Measurements from ENCODE around the gene APOL1. TPM values are rescaled to one million over a fixed set of nuclear protein-coding genes. Genes with fewer than 3 reads are reported as not detected.

Gene APOL1
- total RNA-seq, 4 donors from 2014 or later = 6.7 to 16.8 (median 11.0) TPM

- 84 to 90% methylated on average over 4 to 9 of the region's 9 CpGs for WGBS, 2 donors
- TF ChIP-seq, protein P1, sequence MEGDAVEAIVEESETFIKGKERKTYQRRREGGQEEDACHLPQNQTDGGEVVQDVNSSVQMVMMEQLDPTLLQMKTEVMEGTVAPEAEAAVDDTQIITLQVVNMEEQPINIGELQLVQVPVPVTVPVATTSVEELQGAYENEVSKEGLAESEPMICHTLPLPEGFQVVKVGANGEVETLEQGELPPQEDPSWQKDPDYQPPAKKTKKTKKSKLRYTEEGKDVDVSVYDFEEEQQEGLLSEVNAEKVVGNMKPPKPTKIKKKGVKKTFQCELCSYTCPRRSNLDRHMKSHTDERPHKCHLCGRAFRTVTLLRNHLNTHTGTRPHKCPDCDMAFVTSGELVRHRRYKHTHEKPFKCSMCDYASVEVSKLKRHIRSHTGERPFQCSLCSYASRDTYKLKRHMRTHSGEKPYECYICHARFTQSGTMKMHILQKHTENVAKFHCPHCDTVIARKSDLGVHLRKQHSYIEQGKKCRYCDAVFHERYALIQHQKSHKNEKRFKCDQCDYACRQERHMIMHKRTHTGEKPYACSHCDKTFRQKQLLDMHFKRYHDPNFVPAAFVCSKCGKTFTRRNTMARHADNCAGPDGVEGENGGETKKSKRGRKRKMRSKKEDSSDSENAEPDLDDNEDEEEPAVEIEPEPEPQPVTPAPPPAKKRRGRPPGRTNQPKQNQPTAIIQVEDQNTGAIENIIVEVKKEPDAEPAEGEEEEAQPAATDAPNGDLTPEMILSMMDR (IDR thresholded peaks at IDR 0.05) = no peak
- TF ChIP-seq POLR2A (IDR thresholded peaks at IDR 0.05) = no peak
- H3K4me3 ChIP-seq (replicated peaks in 1 of 3) = no peak overlapping the region
- no peak overlapping the region for H3K27ac ChIP-seq
- peaks cover 92 to 97% of the 10 kb centered on the region in 2 donors for H3K36me3 ChIP-seq
- H3K4me1 ChIP-seq = no peaks in the 10 kb centered on the region
- DNase-seq = no peak
- H3K9me3 ChIP-seq = no peaks in the 10 kb centered on the region
- no peaks in the 10 kb centered on the region for H3K27me3 ChIP-seq
- intact Hi-C loops (cut with DNase I) = no loop called here
Observed at GRCh38 chr22:36303115-36303467, 50.2 kb downstream of the APOL1 start.

GRCh38 chr22:36303874-36304273 is 50.9 kb downstream of the APOL1 start:
- TF ChIP-seq, protein P1 (IDR thresholded peaks at IDR 0.05) = no peak
- Histone ChIP-seq H3K36me3 (peaks cover 91 to 96% of the 10 kb centered on the region in 2 donors), H3K4me3 (replicated peaks in 1 of 3) (no peak overlapping the region), H3K27ac (no peak overlapping the region), H3K9me3 (no peaks in the 10 kb centered on the region), H3K4me1 (no peaks in the 10 kb centered on the region), H3K27me3 (no peaks in the 10 kb centered on the region)
- no peak for DNase-seq
- intact Hi-C loops (cut with DNase I) = no loop called here
- 80 to 89% methylated on average over 11 to 12 of the region's 13 CpGs for WGBS, 2 donors

- no peaks in the 10 kb centered on the region for H3K4me1 ChIP-seq
Observed at GRCh38 chr22:36304429-36304828, 51.5 kb downstream of the APOL1 start.

GRCh38 chr22:36305813-36306212 is 52.9 kb downstream of the APOL1 start:
- no peaks in the 10 kb centered on the region for H3K9me3 ChIP-seq
- TF ChIP-seq POLR2A (IDR thresholded peaks at IDR 0.05) = no peak
- no peaks in the 10 kb centered on the region for H3K27me3 ChIP-seq
- 93 to 94% methylated on average over 16 to 19 of the region's 19 CpGs for WGBS, 2 donors
- intact Hi-C loops (cut with DNase I) = no loop called here
- H3K4me3 ChIP-seq (replicated peaks in 1 of 3) = no peak overlapping the region
- no peak for DNase-seq
- H3K27ac ChIP-seq = no peak overlapping the region
- H3K4me1 ChIP-seq = no peaks in the 10 kb centered on the region
- H3K36me3 ChIP-seq = peaks cover 87 to 96% of the 10 kb centered on the region in 2 donors

More at GRCh38 chr22:36304429-36304828, 51.5 kb downstream of the APOL1 start:
- intact Hi-C loops (cut with DNase I) = no loop called here
- Histone ChIP-seq H3K36me3 (peaks cover 91 to 96% of the 10 kb centered on the region in 2 donors), H3K9me3 (no peaks in the 10 kb centered on the region), H3K27ac (no peak overlapping the region), H3K27me3 (no peaks in the 10 kb centered on the region), H3K4me3 (replicated peaks in 1 of 3) (no peak overlapping the region)
- TF ChIP-seq POLR2A (IDR thresholded peaks at IDR 0.05) = no peak
- TF ChIP-seq, protein P1 (IDR thresholded peaks at IDR 0.05) = no peak
- 75 to 80% methylated on average over 8 to 10 of the region's 10 CpGs for WGBS, 2 donors
- DNase-seq = no peak

DNA sequence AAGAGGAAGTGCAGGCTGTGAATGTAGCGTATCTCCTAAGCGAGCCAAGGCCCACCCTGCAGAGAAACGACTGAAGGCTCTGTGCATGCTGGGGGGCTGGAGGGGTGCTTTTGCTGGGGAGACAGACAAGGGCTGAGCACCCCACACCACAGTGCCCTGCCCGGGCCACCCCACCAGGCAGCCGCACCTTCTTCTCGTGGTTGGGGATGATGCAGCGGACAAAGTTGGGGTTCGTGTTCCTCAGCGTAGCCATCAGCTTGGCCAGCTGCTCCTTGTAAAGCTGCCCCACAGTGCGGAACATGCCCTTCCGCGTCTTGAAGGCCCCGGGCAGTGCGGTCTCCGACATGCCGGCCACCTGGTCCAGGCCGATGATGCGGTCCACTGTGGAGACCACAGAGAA is 53.3 kb downstream of the APOL1 start:
- Histone ChIP-seq H3K36me3 (peaks cover 87 to 96% of the 10 kb centered on the region in 2 donors), H3K4me3 (replicated peaks in 1 of 3) (no peak overlapping the region), H3K27ac (no peak overlapping the region), H3K4me1 (no peaks in the 10 kb centered on the region), H3K27me3 (no peaks in the 10 kb centered on the region), H3K9me3 (no peaks in the 10 kb centered on the region)
- intact Hi-C loops (cut with DNase I) = no loop called here
- 91% methylated on average over 15 to 17 of the region's 18 CpGs for WGBS, 2 donors
- DNase-seq = no peak
- TF ChIP-seq, protein P1 (IDR thresholded peaks at IDR 0.05) = no peak
- no peak for TF ChIP-seq POLR2A (IDR thresholded peaks at IDR 0.05)

DNA sequence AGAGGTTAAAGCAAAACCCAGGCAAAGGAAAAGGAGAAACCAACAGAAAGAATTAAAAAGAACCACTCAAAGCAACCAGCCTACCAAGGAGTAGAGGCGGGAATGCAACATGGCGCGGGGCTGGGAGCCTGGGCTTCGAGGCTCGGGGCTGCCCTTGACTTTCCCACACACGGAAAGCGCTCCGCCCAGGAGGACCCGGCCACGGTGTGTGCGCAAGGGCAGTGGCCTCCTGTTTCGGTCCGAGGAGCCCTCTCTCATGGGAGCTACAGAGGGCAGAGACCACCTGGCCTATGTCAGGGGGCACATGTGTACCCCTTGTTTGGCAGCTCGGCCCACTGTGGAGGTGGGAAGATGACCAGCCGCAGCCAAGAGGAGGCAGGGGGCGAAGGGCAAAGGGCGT is 55.9 kb downstream of the APOL1 start:
- H3K9me3 ChIP-seq = no peaks in the 10 kb centered on the region
- H3K4me1 ChIP-seq = no peaks in the 10 kb centered on the region
- TF ChIP-seq, protein P1 (IDR thresholded peaks at IDR 0.05) = no peak
- no peak for TF ChIP-seq POLR2A (IDR thresholded peaks at IDR 0.05)
- WGBS, 2 donors = 86% methylated on average over 17 of the region's 17 CpGs
- no peak for DNase-seq
- no peak overlapping the region for H3K27ac ChIP-seq
- intact Hi-C loops (cut with DNase I) = no loop called here
- no peak overlapping the region for H3K4me3 ChIP-seq (replicated peaks in 1 of 3)
- H3K36me3 ChIP-seq = peaks cover 88 to 92% of the 10 kb centered on the region in 2 donors
- H3K27me3 ChIP-seq = no peaks in the 10 kb centered on the region
